Spleen (tissue), 11 donors: ENCODE measurements around the gene TMEM132D. TPM values are rescaled to one million over a fixed set of nuclear protein-coding genes. Genes with fewer than 3 reads are reported as not detected.

ENCODE experiments used
- DNase-seq: peaks from one replicate; pipeline ENCODE4 v3.0.0-alpha.2; 2020
- H3K27ac ChIP-seq, 8 donors: fragments of 200-600 bp; sonication (generic) in 7 of 8; 1 replicate in 4 of 8; 2 replicates in 4 of 8; pipeline versions ENCODE4 v1.5.0 to v1.8.0; 2016 to 2021; ENCODE audit warnings: inconsistent platforms in 4 of 8, mild to moderate bottlenecking in 4 of 8, moderate library complexity in 1 of 8
- H3K27me3 ChIP-seq, 7 donors: fragments of 200-600 bp; sonication (generic) in 6 of 7; replicated peaks in 1 of 7; 1 replicate in 4 of 7; 2 replicates in 3 of 7; pipeline versions ENCODE4 v1.5.0 to v1.8.0; 2016 to 2021; ENCODE audit warnings: inconsistent platforms in 3 of 7, mild to moderate bottlenecking in 1 of 7
- H3K36me3 ChIP-seq, 6 donors: fragments of 200-600 bp; sonication (generic) in 5 of 6; 1 replicate in 4 of 6; 2 replicates in 2 of 6; pipeline versions ENCODE4 v1.5.0 to v1.8.0; 2016 to 2021; ENCODE audit warnings: inconsistent platforms in 2 of 6
- H3K4me1 ChIP-seq, 6 donors: fragments of 200-600 bp; sonication (generic) in 5 of 6; 1 replicate in 3 of 6; 2 replicates in 3 of 6; pipeline versions ENCODE4 v1.5.0 to v1.8.0; 2016 to 2021; ENCODE audit warnings: inconsistent platforms in 3 of 6
- H3K4me3 ChIP-seq, 8 donors: fragments of 200-600 bp; sonication (generic) in 7 of 8; 1 replicate in 4 of 8; 2 replicates in 4 of 8; pipeline versions ENCODE4 v1.5.0 to v1.8.0; 2016 to 2021; ENCODE audit warnings: inconsistent platforms in 4 of 8, mild to moderate bottlenecking in 4 of 8, moderate library complexity in 2 of 8
- H3K9me3 ChIP-seq, 8 donors: fragments of 200-600 bp; sonication (generic) in 7 of 8; 1 replicate in 4 of 8; 2 replicates in 4 of 8; pipeline versions ENCODE4 v1.5.0 to v1.8.0; 2016 to 2021; ENCODE audit warnings: inconsistent platforms in 4 of 8
- POLR2A ChIP-seq, 3 donors: fragments of 450-650 bp; IDR thresholded peaks; one replicate each; pipeline ENCODE4 v1.5.1; 2017; ENCODE audit warnings: antibody characterized with exemption in 3 of 3, mild to moderate bottlenecking in 1 of 3
- POLR2AphosphoS5 ChIP-seq, 3 donors: sonication (generic); formaldehyde crosslinking; IDR thresholded peaks; one replicate each; pipeline ENCODE4 v1.5.1; 2017; ENCODE audit warnings: antibody characterized with exemption in 3 of 3
- WGBS, 5 donors: extraction: QIAGEN DNeasy Blood & Tissue Kit in 3 of 5; methylation state at CpG; one replicate each; pipeline versions ENCODE4 v1.1.5 to v1.1.7; 2013 to 2018; 5-methylcytosine and 5-hydroxymethylcytosine counted together
- intact Hi-C: fragments of 100-400 bp; cut with DNase I; formaldehyde crosslinking; loops from one replicate; pipeline ENCODE4 v1.15.0; 2023; ENCODE audit warnings: low total_unique reads
- polyA plus RNA-seq, 3 donors: library from polyadenylated mRNA; stranded (reverse); fragments of 200-250 nt; gene quantifications; one replicate each; pipeline ENCODE4 v1.2.1, GENCODE V29; 2013
- total RNA-seq, 7 donors: library from RNA; depleted of rRNA in 3 of 7; stranded (reverse); fragments of >200 nt in 3 of 7; fragmentation: NEBNext Ultra II Directional in 4 of 7; extraction: Animal tissue kit (Norgen Biotek cat#: 25700) in 4 of 7; gene quantifications; one replicate each; pipeline versions ENCODE4 v1.1.0 to v1.2.1, GENCODE V29; 2016 to 2021
- TF ChIP-seq, protein P1 (sequence below), 11 experiments: fragments of 200-600 bp in 7 of 11; fragments of 450-650 bp in 4 of 11; sonication (generic) in 4 of 11; IDR thresholded peaks in 8 of 11; conservative IDR thresholded peaks in 3 of 11; 1 replicate in 7 of 11; 2 replicates in 4 of 11; pipeline versions ENCODE4 v1.4.0 to v1.8.0; 2016 to 2021; ENCODE audit warnings: antibody characterized with exemption in 11 of 11, inconsistent platforms in 4 of 11, mild to moderate bottlenecking in 1 of 11
- donor health status: healthy with polysubstance abuse.
- donor health status: DM: no; HTN: no; CAD: no; lungs with moderate emphysema.
- donor health status: DM: no; HTN: no; CAD: no.
- donor health status: Bipolar disorder and iron deficiency.
- donor health status: healthy.
- donor health status: DM: no; HTN: no; CAD: no.
- donor health status: DM: yes; HTN: yes; CAD: no.

TMEM132D gene
- total and polyA plus RNA-seq, 10 donors: 0.03 TPM; not detected in 9

DNA sequence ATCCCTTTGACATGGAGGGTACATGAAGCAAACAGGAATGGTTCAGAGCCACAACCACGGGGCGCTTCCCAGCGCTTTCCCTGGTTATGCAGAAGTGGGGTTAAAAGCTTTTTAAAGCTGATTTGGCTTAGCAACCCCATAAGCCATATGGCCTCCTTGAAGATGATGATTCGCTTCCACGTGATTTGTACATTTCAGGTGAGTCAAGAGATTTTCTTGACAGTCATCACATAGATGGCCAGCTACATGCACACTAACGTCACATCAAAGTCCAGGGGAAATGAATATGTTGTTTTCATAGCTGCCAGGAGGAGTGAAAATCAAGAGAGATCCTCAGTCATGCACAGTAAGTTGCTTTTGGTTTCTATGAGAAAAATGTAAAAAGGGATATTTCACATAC lies 309.7 kb downstream of the TMEM132D start:
- WGBS, 5 donors: 64 to 85% (median 77%) methylated on average over 6 of the region's 6 CpGs
- no peaks in the 10 kb centered on the region for H3K4me1 ChIP-seq
- DNase-seq: no peak
- H3K9me3 ChIP-seq: peaks cover 0 to 4% (median 0%) of the 10 kb centered on the region in 8 donors
- TF ChIP-seq, protein P1, sequence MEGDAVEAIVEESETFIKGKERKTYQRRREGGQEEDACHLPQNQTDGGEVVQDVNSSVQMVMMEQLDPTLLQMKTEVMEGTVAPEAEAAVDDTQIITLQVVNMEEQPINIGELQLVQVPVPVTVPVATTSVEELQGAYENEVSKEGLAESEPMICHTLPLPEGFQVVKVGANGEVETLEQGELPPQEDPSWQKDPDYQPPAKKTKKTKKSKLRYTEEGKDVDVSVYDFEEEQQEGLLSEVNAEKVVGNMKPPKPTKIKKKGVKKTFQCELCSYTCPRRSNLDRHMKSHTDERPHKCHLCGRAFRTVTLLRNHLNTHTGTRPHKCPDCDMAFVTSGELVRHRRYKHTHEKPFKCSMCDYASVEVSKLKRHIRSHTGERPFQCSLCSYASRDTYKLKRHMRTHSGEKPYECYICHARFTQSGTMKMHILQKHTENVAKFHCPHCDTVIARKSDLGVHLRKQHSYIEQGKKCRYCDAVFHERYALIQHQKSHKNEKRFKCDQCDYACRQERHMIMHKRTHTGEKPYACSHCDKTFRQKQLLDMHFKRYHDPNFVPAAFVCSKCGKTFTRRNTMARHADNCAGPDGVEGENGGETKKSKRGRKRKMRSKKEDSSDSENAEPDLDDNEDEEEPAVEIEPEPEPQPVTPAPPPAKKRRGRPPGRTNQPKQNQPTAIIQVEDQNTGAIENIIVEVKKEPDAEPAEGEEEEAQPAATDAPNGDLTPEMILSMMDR (IDR thresholded peaks at IDR 0.05 in 8 of 11, conservative IDR thresholded peaks at IDR 0.05 in 3 of 11): no peak
- TF ChIP-seq POLR2A (IDR thresholded peaks at IDR 0.05): no peak
- no peak for TF ChIP-seq POLR2AphosphoS5 (IDR thresholded peaks at IDR 0.05)
- H3K27me3 ChIP-seq: no peaks in the 10 kb centered on the region
- H3K36me3 ChIP-seq: no peaks in the 10 kb centered on the region
- intact Hi-C loops: no loop called here
- no peak overlapping the region for H3K4me3 ChIP-seq
- no peak overlapping the region for H3K27ac ChIP-seq

DNA sequence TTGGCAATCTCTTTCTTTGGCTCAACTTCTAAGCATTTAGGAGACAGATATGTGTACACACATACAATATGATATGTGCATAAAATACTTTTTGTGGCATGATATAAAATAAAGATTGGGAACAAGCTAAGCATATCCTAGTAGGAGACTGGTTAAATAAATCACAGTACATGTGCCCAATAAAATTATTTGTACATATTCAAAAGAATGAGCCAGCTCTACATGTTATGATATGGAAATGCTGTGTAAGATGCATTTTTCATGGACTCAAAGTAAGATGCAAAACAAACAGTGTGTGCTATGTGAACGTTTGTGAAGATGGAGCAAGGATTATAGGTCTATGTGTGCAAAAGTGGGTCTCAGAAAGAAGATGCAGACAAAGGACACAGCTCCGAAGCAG lies 311.4 kb downstream of the TMEM132D start:
- intact Hi-C loops: no loop called here
- Histone ChIP-seq H3K4me1 (no peaks in the 10 kb centered on the region), H3K4me3 (no peak overlapping the region), H3K27ac (no peak overlapping the region), H3K27me3 (no peaks in the 10 kb centered on the region), H3K36me3 (no peaks in the 10 kb centered on the region), H3K9me3 (peaks cover 0 to 15% (median 4%) of the 10 kb centered on the region in 8 donors)
- TF ChIP-seq POLR2A (IDR thresholded peaks at IDR 0.05) (no peak), POLR2AphosphoS5 (IDR thresholded peaks at IDR 0.05) (no peak)
- TF ChIP-seq, protein P1 (IDR thresholded peaks at IDR 0.05 in 8 of 11, conservative IDR thresholded peaks at IDR 0.05 in 3 of 11): no peak
- 52 to 80% (median 60%) methylated on average over 2 of the region's 2 CpGs for WGBS, 5 donors
- no peak for DNase-seq

DNA sequence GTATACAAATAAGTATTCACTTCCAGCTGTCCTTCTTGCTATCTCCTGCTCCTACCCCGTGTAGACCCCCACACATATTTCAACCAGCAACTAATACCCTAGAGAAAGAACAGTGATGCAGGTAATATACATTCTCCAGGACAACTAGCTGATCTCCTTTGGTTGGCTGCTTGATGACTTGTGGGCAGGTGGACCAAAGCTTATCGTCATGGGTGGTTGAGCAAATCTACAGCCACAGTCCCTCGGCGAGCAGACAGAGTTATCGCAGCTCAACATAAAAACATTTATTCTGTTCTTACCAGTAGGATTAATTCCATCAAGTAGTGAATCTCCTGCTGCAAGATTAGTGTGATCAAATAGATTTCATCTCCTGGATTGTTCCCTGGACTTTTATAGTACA lies 314.3 kb downstream of the TMEM132D start:
- TF ChIP-seq, protein P1 (IDR thresholded peaks at IDR 0.05 in 8 of 11, conservative IDR thresholded peaks at IDR 0.05 in 3 of 11): no peak
- no peak for TF ChIP-seq POLR2AphosphoS5 (IDR thresholded peaks at IDR 0.05)
- no peak for TF ChIP-seq POLR2A (IDR thresholded peaks at IDR 0.05)
- no peak for DNase-seq
- no peaks in the 10 kb centered on the region for H3K27me3 ChIP-seq
- intact Hi-C loops: no loop called here
- no peak overlapping the region for H3K4me3 ChIP-seq
- WGBS, 5 donors: 88 to 94% (median 94%) methylated on average over 5 of the region's 5 CpGs
- H3K27ac ChIP-seq: no peak overlapping the region
- H3K4me1 ChIP-seq: no peaks in the 10 kb centered on the region
- H3K9me3 ChIP-seq: peaks cover 0 to 30% (median 17%) of the 10 kb centered on the region in 8 donors
- no peaks in the 10 kb centered on the region for H3K36me3 ChIP-seq

DNA sequence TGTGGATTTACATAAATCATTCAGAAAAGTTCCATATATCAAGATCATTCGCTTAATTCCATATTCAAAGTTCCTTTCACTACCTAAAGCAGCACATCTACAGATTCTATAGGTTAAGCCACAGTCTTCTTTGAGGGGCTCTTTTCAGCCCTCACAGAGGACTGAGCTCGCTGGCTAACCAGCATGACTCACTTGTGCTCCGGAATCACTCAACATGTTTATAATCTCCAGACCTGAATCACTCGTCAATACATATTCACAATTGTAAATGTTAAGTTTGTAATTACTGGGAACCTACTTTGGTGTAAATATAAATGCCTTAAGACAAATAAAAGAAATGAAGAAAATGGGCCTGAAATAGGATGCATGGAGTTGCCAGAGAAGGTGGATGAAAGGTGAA lies 315.7 kb downstream of the TMEM132D start:
- intact Hi-C loops: no loop called here
- no peak for TF ChIP-seq POLR2A (IDR thresholded peaks at IDR 0.05)
- TF ChIP-seq, protein P1 (IDR thresholded peaks at IDR 0.05 in 8 of 11, conservative IDR thresholded peaks at IDR 0.05 in 3 of 11): no peak
- no peak for TF ChIP-seq POLR2AphosphoS5 (IDR thresholded peaks at IDR 0.05)
- WGBS, 5 donors: 75 to 92% (median 86%) methylated on average over 4 of the region's 4 CpGs

More for the DNA sequence above, 315.7 kb downstream of the TMEM132D start:
- no peaks in the 10 kb centered on the region for H3K4me1 ChIP-seq
- no peak overlapping the region for H3K4me3 ChIP-seq
- no peaks in the 10 kb centered on the region for H3K36me3 ChIP-seq
- no peak overlapping the region for H3K27ac ChIP-seq
- peaks cover 0 to 35% (median 17%) of the 10 kb centered on the region in 8 donors for H3K9me3 ChIP-seq
- DNase-seq: no peak
- no peaks in the 10 kb centered on the region for H3K27me3 ChIP-seq
